Left ventricle myocardium inferior (tissue), 1 donor: Measurements from ENCODE around the gene KCNC1. TPM values are rescaled to one million over a fixed set of nuclear protein-coding genes. Genes with fewer than 3 reads are reported as not detected.

Experiments
- DNase-seq: peaks from one replicate; pipeline ENCODE4 v3.0.0-alpha.2; 2020
- H3K27ac ChIP-seq: fragments of 200-600 bp; replicated peaks from 2 replicates; pipeline ENCODE4 v1.8.0; 2021
- H3K27me3 ChIP-seq: fragments of 200-600 bp; 2 replicates; pipeline ENCODE4 v1.8.0; 2021; ENCODE audit warnings: low read depth
- H3K36me3 ChIP-seq: fragments of 200-600 bp; 2 replicates; pipeline ENCODE4 v1.8.0; 2021
- H3K4me1 ChIP-seq: fragments of 200-600 bp; 2 replicates; pipeline ENCODE4 v1.8.0; 2021
- H3K4me3 ChIP-seq: fragments of 200-600 bp; 2 replicates; pipeline ENCODE4 v1.8.0; 2021; ENCODE audit warnings: mild to moderate bottlenecking, moderate library complexity
- H3K9me3 ChIP-seq: fragments of 200-600 bp; replicated peaks from 2 replicates; pipeline ENCODE4 v1.8.0; 2021
- intact Hi-C: fragments of 100-400 bp; cut with micrococcal nuclease; formaldehyde crosslinking; loops from one replicate; pipeline ENCODE4 v1.11.0; 2022
- total RNA-seq: library from RNA; stranded (reverse); fragmentation: NEBNext Ultra II Directional; extraction: Animal tissue kit (Norgen Biotek cat#: 25700); gene quantifications from one replicate; pipeline ENCODE4 v1.2.1, GENCODE V29; 2021
- TF ChIP-seq, protein P1 (sequence below): fragments of 200-600 bp; IDR thresholded peaks from 2 replicates; pipeline ENCODE4 v1.8.0; 2021; ENCODE audit warnings: antibody characterized with exemption, mild to moderate bottlenecking, borderline replicate concordance
- donor health status: DM: no; HTN: yes; CAD: no; lungs with severe emphysema.

Gene KCNC1
- total RNA-seq, 1 donor from 2014 or later, result not detected

DNA sequence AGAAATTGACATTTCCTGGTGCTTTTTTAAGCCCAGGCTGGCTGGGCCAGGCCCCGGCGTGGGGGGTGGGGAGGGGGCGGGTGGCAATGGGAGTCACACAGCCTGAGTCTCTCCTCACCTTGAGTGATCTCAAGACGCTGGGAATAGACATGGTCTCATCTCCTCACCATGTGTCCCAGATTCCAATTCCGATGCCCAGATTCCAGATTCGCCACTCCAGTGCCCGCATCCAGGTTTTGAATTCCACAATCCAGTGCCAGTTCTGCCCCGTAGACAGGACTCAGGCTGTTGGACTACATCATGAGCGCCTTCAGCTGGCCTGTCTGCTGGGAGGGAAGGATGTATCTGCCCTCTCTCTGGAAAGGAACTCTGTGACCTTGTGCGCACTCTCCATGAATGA lies 19.1 kb downstream of the KCNC1 start:
- intact Hi-C loops, result no loop called here
- Histone ChIP-seq H3K4me3 (no peak overlapping the region), H3K27me3 (peaks cover 19% of the 10 kb centered on the region), H3K36me3 (no peaks in the 10 kb centered on the region), H3K9me3 (peaks cover 8% of the 10 kb centered on the region), H3K4me1 (peaks cover 10% of the 10 kb centered on the region), H3K27ac (no peak overlapping the region)
- TF ChIP-seq, protein P1, sequence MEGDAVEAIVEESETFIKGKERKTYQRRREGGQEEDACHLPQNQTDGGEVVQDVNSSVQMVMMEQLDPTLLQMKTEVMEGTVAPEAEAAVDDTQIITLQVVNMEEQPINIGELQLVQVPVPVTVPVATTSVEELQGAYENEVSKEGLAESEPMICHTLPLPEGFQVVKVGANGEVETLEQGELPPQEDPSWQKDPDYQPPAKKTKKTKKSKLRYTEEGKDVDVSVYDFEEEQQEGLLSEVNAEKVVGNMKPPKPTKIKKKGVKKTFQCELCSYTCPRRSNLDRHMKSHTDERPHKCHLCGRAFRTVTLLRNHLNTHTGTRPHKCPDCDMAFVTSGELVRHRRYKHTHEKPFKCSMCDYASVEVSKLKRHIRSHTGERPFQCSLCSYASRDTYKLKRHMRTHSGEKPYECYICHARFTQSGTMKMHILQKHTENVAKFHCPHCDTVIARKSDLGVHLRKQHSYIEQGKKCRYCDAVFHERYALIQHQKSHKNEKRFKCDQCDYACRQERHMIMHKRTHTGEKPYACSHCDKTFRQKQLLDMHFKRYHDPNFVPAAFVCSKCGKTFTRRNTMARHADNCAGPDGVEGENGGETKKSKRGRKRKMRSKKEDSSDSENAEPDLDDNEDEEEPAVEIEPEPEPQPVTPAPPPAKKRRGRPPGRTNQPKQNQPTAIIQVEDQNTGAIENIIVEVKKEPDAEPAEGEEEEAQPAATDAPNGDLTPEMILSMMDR, result no peak
- DNase-seq, result no peak

DNA sequence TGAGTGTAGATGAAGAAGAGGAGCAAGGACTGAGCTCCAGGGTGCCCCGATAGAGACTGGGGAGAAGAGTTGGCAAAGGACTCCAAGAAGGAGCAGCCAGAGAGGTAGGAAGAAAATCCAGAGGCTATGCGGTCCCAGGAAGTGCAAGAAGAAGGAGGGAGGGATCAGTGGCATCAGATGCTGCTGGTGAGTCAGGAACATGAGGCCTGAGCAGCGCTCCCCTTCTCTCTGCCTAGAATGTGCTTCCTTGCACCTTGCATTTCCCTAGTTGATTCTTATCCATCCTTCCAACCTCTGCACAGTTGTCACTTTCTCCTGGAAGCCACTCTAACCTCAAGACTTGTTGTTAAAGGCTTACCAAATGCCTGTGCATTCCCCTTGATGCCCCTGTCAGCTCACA lies 21.3 kb downstream of the KCNC1 start:
- DNase-seq, result no peak
- intact Hi-C loops, result no loop called here

DNA sequence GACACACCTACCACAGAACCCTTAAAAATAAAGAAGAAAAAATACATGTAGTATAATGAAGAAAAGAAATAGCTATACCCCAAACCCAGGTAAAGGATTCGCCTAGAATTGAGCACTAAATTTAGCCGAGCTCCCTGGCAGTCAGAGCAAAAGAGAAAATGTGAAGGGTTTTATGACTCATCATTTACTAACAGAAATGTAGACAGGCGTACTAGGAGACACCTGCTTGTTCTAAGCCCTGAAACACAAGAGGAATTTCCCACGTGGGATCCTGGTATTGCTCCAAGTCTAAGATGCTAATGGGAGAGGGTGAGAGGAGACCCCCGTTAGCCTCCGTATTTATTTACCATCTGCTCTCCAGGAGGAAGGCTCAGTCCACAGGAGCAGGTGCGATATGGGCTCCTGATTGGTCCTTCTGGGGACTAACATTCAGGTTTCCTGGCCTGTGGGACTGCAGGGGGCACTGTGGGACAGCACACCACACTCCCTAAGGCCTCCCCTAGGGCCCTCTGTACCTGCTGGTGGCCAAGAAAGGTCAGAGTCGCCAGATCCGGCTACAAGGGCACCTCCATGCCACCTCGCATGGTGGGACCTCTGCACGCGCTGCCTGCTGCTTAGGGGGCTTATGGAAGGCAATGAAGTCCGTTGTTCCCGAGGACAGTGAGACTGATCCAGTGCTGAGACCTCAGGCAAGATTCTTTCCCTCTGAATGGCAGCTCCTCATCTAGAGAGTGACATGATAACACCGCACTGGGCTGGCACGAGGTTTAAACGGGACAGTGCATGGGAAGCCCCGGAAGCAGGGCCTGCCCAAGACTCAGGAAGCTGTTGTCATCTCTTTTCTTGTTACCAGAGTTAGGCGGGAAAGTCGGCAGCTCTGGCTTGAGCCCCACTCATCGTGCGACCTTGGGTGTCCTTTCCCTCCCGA lies 25.8 kb downstream of the KCNC1 start:
- H3K4me3 ChIP-seq, result no peak overlapping the region
- peaks cover 12% of the 10 kb centered on the region for H3K9me3 ChIP-seq
- peak; percentile 51 for DNase-seq
- intact Hi-C loops, result loop anchor here (10.0 kb wide), 1 partner anchor 214 kb away; no protein-coding TSS in a partner anchor
- H3K4me1 ChIP-seq, result peaks cover 7% of the 10 kb centered on the region
- peaks cover 12% of the 10 kb centered on the region for H3K27me3 ChIP-seq
- no peaks in the 10 kb centered on the region for H3K36me3 ChIP-seq
- no peak overlapping the region for H3K27ac ChIP-seq
- TF ChIP-seq, protein P1, result peak; percentile 69

More for the DNA sequence above, 21.3 kb downstream of the KCNC1 start:
- Histone ChIP-seq H3K27me3 (peaks cover 19% of the 10 kb centered on the region), H3K4me1 (peaks cover 7% of the 10 kb centered on the region), H3K27ac (no peak overlapping the region), H3K4me3 (no peak overlapping the region), H3K9me3 (peaks cover 12% of the 10 kb centered on the region), H3K36me3 (no peaks in the 10 kb centered on the region)
- TF ChIP-seq, protein P1, result no peak

DNA sequence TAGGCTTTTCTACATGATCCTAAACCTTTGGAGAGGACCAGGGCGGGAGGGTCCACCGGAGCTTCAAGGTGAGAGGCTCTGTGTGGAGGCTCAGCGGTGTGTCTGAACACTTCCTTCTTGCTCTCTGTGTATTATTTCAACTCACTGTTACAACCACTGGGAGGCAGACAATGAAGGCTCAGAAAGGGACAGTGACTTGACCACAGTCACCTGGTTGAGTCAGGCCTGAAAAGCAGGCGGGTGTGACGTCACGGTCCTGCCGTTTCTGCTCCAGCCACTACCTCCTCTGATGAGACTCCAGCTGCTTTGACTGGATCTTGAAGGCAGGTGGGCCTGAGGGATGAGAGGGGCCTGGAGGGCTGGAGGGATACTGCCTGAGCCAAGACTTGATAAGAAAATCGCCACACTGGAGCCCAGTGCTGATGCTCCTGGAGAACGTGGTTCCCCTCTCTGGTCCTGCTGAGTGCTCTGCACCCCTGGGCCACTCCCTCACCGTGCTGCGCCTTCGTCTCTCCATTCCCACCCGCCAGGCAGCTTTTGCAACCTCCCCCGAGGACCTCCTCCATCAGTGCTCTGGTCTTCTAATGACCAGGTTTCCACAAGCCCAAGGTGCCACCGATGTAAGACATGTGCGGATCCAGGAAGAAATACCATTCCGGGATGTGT lies 27.9 kb downstream of the KCNC1 start:
- intact Hi-C loops, result loop anchor here (10.0 kb wide), 1 partner anchor 212 kb away; no protein-coding TSS in a partner anchor

DNA sequence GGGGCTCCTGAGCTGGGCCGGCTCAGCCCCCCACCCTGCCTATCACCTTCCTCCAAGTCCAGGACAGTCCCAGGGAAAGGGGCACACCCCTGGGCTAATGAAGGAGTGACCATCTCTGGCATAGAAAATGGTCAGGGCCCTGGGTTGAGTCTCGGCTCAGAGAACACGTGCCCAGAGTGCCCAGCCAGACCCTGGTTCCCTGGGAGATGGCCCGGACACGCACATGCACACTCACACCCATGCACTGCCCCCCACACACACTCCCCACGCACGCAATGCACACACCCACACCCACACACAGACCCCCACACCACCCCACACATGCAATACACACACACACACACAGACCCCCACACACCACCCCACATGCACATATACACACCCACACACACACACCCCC lies 28.7 kb downstream of the KCNC1 start:
- intact Hi-C loops, result loop anchor here (10.0 kb wide), 1 partner anchor 212 kb away; no protein-coding TSS in a partner anchor
- TF ChIP-seq, protein P1, result no peak

More for the DNA sequence above, 27.9 kb downstream of the KCNC1 start:
- peaks cover 2% of the 10 kb centered on the region for H3K27me3 ChIP-seq
- H3K9me3 ChIP-seq, result peaks cover 12% of the 10 kb centered on the region
- H3K4me1 ChIP-seq, result peaks cover 7% of the 10 kb centered on the region
- H3K4me3 ChIP-seq, result no peak overlapping the region
- TF ChIP-seq, protein P1, result no peak
- no peaks in the 10 kb centered on the region for H3K36me3 ChIP-seq
- no peak overlapping the region for H3K27ac ChIP-seq
- DNase-seq, result no peak

More for the DNA sequence above, 28.7 kb downstream of the KCNC1 start:
- peaks cover 9% of the 10 kb centered on the region for H3K9me3 ChIP-seq
- H3K27ac ChIP-seq, result no peak overlapping the region
- H3K27me3 ChIP-seq, result peaks cover 2% of the 10 kb centered on the region
- peaks cover 7% of the 10 kb centered on the region for H3K4me1 ChIP-seq
- H3K36me3 ChIP-seq, result no peaks in the 10 kb centered on the region
- no peak overlapping the region for H3K4me3 ChIP-seq
- DNase-seq, result no peak
